HG02870 (cell line): ENCODE results near the gene RBBP7.

Source experiments
- ATAC-seq: cut with Tn5 transposase; IDR thresholded peaks from one replicate; pipeline ENCODE4 v1.9.1; 2021; ENCODE audit warnings: mild to moderate bottlenecking, moderate library complexity; ENCODE audit not compliant: unreplicated experiment

Gene RBBP7

GRCh38 chrX:16827225-16827624 lies 42.9 kb downstream of the RBBP7 start:
- ATAC-seq: no peak

DNA sequence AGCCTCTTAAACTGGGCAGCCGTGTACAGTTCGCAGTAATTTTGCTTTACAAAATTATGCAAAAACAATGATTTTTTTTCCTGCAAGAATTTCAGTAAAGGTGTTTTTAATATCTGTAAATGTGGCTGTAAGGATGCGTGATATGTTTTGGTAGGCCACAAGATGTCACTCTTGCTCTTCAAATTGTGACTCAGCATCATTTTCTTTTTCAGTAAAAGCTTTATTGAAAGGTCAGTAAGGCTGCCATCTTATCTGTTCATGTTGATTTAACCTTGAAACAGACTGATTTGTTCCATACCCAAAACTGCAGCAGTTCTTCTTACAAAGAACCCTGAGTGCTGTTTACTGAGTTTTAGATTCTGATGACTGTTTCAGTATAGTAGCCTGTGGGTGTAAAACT lies 44.0 kb downstream of the RBBP7 start:
- ATAC-seq: no peak

DNA sequence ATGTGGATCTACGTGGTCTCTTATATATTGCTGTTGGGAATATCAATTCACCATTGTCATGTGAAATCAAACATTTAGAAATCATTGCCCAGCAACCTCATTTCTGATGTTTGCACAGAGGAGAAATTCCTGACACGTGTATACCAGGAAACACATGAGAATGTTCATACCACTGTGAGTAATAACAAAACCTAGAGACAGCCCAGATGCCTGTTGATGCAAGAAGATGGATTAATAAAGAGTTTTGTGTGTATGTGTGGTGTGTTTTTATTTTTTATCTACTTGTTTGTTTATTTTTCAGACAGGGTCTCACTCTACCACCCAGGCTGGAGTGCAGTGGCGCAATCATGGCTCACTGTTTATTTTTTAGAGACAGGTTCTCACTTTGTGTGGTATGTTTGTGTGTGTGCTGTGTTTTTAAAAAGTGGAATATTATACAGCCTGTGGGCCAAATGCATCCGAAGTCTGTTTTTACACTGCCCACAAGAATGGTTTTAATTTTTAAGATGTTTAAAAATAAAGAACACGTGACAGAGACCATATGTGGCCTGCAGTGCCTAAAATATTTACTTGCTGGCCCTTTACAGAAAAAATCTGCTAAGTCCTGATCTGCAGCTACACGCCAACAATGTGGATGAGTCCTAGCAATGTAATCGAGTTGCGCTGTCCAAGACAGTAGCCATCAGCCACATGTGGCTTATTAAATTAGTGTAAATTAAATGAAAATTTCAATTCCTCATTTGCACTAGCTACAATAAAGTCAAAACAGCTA lies 44.7 kb downstream of the RBBP7 start:
- no peak for ATAC-seq

DNA sequence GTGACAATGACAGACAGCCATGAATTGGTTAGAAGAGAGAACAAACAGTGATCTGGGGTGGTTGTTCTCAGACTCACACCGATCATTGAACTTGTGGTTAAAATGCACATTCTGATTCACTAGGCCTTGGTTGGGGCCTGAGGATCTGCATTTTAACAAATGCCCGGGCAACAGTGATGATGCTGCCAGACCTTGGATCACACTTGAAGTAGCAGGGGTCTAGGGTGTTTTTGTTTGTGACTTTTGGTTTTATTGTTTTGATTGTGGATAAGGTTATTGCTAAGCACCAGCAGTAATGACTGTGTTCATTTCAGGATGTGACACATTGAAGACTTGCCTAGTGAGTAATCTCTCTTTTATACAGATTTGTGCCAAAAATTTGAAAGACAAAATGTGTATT lies 47.4 kb downstream of the RBBP7 start:
- no peak for ATAC-seq

- no peak for ATAC-seq
Observed at GRCh38 chrX:16819634-16820033, 50.5 kb downstream of the RBBP7 start.

DNA sequence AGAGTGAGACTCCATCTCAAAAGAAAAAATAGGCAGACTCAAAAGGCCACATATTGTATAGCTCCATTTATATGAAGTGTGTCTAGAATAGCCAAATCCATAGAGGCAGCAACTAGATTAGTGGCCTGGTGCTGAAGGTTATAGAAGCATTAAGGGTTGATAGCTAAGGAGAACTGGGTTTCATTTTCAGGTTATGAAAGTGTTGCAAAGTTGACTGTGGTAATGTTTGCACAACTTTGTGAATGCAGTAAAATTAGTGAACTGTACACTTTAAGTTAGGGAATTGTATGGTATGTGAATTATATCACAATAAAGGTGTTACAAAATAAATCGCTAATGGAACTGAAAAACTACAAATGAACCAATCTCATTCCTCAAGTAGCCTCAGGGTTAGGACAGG lies 55.6 kb downstream of the RBBP7 start:
- ATAC-seq: no peak

GRCh38 chrX:16807976-16808542 lies 62.1 kb downstream of the RBBP7 start:
- ATAC-seq: no peak

DNA sequence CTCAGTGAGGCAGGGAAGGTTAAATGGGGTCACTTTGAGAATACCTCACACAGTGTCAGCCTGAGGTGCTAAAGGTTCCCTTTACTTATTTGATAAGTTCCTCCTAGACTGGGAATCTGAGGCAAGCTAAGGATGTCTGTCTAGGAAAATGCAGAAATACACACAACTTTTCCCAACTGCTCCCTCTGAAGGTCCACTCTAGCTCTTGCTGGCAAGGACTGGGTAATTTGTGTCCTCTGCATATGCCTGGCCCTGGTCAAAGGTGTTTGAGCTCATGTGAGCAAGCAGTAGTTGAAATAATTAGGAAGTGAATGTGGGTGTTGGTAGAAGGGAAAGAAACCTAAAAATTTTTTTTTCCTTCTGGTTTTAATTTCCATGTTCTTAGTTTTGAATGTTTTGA lies 62.6 kb downstream of the RBBP7 start:
- no peak for ATAC-seq

DNA sequence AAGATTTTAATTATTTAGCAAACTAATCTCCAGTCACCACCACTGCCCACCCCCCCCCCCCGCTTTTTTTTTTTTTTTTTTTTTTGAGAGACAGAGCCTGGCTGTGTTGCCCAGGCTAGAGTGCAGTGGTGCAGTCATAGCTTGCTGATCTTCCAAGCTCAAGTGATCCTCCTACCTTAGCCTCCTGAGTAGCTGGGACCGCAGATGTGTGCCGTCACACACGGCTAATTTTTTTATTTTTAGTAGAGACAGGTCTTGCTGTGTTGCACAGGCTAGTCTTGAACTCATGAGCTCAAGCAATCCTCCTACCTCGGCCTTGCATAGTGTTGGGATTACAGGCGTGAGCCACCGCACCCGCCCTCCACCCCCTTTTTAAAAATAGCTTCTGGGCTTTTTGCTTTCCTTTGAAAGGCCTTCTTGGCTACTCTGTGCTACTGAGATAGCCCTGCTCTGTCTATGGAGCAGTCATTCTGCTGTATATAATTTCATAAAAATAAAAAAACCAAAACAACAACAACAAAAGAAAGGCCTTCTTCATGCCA lies 65.2 kb downstream of the RBBP7 start:
- ATAC-seq: peak; percentile 53

- ATAC-seq: no peak
Observed at GRCh38 chrX:16797841-16798240, 72.3 kb downstream of the RBBP7 start.

DNA sequence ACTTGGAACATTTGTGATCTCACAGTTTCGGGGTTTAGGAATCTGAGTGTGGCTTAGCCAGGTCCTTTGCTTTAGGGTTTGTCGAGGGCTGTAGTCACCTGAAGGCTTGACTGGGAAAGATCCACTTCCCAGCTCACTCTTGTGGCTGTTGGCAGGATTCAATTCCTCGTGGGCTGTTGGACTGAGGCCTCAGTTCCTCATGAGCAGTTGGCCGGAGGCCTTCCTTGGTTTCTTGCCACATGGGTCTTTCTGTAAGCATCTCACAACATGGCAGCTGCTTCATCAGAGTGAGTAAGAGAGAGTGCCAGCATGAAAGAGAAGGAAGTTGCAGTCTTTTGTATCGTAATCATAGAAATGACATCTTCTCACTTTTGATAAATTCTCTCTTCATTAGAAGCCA lies 72.8 kb downstream of the RBBP7 start:
- no peak for ATAC-seq

DNA sequence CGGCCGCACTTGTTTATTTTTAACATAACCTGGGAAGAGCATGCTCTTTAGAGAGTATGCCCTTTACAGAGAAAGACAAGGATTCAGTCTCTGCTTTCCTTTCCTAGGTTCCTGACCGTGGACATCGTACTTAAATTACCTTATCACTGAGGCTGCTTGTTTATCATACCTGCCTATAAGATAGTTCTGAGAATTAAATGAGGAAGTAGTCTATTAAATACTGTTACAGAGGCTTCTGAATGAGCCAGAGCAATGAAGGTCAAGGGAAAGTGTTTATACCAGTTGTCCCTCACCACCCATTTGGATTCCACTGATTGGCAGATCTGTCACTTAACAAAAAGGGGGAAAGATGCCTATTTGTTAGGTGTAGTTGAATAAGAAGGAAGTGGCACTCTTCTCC lies 73.9 kb downstream of the RBBP7 start:
- no peak for ATAC-seq
